ENCODE results near the gene PPP2CA.

The PPP2CA gene

DNA sequence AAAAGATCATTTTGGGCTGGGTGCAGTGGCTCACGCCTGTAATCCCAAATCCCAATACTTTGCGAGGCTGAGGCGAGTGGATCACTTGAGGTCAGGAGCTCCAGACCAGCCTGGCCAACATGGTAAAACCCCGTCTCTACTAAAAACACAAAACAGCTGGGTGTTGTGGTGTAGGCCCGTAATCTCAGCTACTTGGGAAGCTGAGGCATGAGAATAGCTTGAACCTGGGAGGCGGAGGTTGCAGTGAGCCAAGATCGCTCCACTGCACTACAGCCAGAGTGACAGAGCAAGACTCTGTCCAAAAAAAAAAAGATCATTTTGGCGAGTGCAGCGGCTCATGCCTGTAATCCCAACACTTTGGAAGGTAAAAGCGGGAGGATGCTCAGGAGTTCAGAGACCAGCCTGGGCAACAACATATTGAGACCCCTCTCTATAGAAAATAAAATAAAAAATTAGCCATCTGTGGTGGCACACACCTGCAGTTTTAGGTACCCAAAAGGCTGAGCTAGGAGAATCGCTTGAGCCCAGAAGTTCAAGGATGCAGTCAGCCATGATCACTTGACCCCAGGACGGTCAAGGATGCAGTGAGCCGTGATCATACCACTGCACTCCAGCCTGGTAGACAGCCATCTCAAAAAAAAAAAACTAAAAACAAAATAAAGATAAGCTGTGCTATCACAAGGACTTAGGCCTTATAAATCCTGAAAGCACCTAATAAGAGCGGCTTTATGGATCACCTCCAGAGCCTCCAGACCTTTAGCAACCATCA, 16.2 kb downstream of the PPP2CA start:
- no peak for DNase-seq (ENCODE audit: low read depth)
- TF ChIP-seq, protein P1, sequence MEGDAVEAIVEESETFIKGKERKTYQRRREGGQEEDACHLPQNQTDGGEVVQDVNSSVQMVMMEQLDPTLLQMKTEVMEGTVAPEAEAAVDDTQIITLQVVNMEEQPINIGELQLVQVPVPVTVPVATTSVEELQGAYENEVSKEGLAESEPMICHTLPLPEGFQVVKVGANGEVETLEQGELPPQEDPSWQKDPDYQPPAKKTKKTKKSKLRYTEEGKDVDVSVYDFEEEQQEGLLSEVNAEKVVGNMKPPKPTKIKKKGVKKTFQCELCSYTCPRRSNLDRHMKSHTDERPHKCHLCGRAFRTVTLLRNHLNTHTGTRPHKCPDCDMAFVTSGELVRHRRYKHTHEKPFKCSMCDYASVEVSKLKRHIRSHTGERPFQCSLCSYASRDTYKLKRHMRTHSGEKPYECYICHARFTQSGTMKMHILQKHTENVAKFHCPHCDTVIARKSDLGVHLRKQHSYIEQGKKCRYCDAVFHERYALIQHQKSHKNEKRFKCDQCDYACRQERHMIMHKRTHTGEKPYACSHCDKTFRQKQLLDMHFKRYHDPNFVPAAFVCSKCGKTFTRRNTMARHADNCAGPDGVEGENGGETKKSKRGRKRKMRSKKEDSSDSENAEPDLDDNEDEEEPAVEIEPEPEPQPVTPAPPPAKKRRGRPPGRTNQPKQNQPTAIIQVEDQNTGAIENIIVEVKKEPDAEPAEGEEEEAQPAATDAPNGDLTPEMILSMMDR (IDR thresholded peaks at IDR 0.05; ENCODE audit: insufficient read depth, low read depth, low read length, missing control alignments): no peak
- H3K4me3 ChIP-seq (ENCODE audit: low read depth, low read length): no peak overlapping the region

DNA sequence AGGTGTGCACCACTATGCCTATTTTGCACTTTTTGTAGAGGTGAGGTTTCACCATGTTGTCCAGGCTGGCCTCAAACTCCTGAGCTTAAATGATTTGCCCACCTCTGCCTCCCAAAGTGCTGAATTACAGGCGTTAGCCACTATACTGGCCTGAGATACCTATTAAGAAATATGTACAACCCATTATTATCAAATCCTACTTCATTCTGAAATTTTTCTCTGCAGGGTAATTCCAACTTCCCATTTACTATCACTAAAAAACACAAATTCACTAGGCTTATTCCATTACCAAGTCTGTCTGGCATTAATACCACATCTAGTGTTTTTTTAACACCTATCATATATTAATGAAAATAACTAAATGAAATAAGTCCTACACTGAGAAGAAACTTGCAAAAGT, 18.2 kb downstream of the PPP2CA start:
- no peak for DNase-seq (ENCODE audit: low read depth)
- H3K4me3 ChIP-seq (ENCODE audit: low read depth, low read length): no peak overlapping the region
- TF ChIP-seq, protein P1 (IDR thresholded peaks at IDR 0.05; ENCODE audit: insufficient read depth, low read depth, low read length, missing control alignments): no peak

- no peak overlapping the region for H3K4me3 ChIP-seq (ENCODE audit: low read depth, low read length)
- DNase-seq (ENCODE audit: low read depth): no peak
Observed at GRCh38 chr5:134206627-134207160, 19.2 kb downstream of the PPP2CA start.

DNA sequence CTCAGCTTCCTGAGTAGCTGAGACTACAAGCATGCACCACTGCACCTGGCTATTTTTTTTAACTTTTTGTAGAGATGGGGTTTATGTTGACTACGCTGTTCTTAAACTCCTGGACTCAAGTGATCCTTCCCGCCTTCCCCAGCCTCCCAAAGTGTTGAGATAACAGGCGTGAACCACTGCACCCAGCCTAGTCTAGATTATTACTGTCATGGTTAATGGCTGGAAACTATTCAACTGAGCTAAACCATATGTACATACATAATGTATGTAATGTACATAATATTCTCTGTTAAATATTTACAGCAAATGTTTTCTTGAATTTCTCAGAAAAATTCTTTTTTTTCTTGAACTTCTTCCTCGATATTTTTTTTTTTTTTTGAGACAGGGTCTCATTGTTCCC, 21.3 kb downstream of the PPP2CA start:
- TF ChIP-seq, protein P1 (IDR thresholded peaks at IDR 0.05; ENCODE audit: insufficient read depth, low read depth, low read length, missing control alignments): no peak

More at GRCh38 chr5:134206627-134207160, 19.2 kb downstream of the PPP2CA start:
- TF ChIP-seq, protein P1 (IDR thresholded peaks at IDR 0.05; ENCODE audit: insufficient read depth, low read depth, low read length, missing control alignments): no peak

GRCh38 chr5:134203630-134204029, 22.2 kb downstream of the PPP2CA start:
- H3K4me3 ChIP-seq (ENCODE audit: low read depth, low read length): no peak overlapping the region
- DNase-seq (ENCODE audit: low read depth): no peak
- TF ChIP-seq, protein P1 (IDR thresholded peaks at IDR 0.05; ENCODE audit: insufficient read depth, low read depth, low read length, missing control alignments): no peak

More for the DNA sequence above, 21.3 kb downstream of the PPP2CA start:
- no peak overlapping the region for H3K4me3 ChIP-seq (ENCODE audit: low read depth, low read length)
- no peak for DNase-seq (ENCODE audit: low read depth)

- TF ChIP-seq, protein P1 (IDR thresholded peaks at IDR 0.05; ENCODE audit: insufficient read depth, low read depth, low read length, missing control alignments): no peak
- no peak overlapping the region for H3K4me3 ChIP-seq (ENCODE audit: low read depth, low read length)
- no peak for DNase-seq (ENCODE audit: low read depth)
Observed at GRCh38 chr5:134195666-134196065, 30.2 kb downstream of the PPP2CA start.

Data from GM12865 (cell line).